Lower leg skin (tissue), 3 donors: ENCODE results near the gene EEF1AKMT4.

Source experiments
- CTCF ChIP-seq, 3 donors: fragments of 450-650 bp; IDR thresholded peaks; one replicate each; pipeline ENCODE4 v1.5.1; 2016; ENCODE audit warnings: antibody characterized with exemption in 3 of 3, mild to moderate bottlenecking in 3 of 3, moderate library complexity in 2 of 3
- POLR2A ChIP-seq, 2 donors: fragments of 450-650 bp; IDR thresholded peaks; one replicate each; pipeline ENCODE4 v1.6.1; 2016 to 2017; ENCODE audit warnings: antibody characterized with exemption in 2 of 2, mild to moderate bottlenecking in 1 of 2, moderate library complexity in 1 of 2

DNA sequence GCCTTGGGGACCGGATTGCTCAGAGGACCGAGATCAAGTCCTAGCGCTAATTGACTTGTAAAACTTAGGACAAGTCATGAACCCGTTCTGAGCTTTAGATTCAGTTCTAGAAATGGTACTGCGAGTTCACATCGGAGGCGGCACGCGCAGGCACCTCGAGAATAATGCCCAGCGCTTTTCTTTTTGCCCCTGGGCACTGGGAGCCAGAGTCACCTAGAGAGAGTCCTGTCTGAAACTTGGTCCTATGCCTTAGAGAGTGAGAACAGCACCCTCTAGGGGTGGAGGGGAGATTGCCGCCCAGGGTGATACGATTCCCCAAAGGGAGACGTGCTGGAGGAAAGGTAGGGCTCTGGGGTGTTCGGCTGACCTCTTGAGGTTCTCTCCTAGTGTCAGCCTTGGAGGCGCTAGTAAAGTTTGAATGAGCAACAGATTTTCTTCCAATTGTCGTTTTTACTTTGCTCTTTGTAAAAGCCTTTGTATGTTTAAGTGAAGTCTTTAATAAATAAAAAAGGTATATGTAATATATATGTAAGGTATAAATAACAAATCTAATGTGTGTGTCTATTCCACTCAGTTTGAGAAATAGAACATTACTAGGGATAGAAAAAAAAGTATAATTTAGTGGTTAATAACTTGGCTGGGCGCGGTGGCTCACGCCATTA lies 826 bp downstream of the EEF1AKMT4 start:
- TF ChIP-seq CTCF (IDR thresholded peaks at IDR 0.05) = peak in 1 of 3 donors; percentile 76
- no peak for TF ChIP-seq POLR2A (IDR thresholded peaks at IDR 0.05)
